ENCODE results near the gene ARRDC1. TPM values are rescaled to one million over a fixed set of nuclear protein-coding genes. Genes with fewer than 3 reads are reported as not detected.

ARRDC1 gene
- total RNA-seq, 3 donors from 2014 or later, result 23.8 to 122 (median 57.0) TPM

GRCh38 chr9:137588311-137588710 is 17.2 kb upstream of the ARRDC1 start:
- intact Hi-C loops (cut with DNase I; ENCODE audit: low total_unique reads), result no loop called here
- DNase-seq (ENCODE audit: low spot score in 2 of 2), result no peak
- Histone ChIP-seq H3K4me1 (peaks cover 6 to 8% of the 10 kb centered on the region in 2 donors), H3K36me3 (no peaks in the 10 kb centered on the region), H3K4me3 (no peak overlapping the region), H3K9me3 (no peaks in the 10 kb centered on the region), H3K27me3 (no peaks in the 10 kb centered on the region), H3K27ac (no peak overlapping the region)
- no peak for TF ChIP-seq POLR2A (IDR thresholded peaks at IDR 0.05)
- no peak for TF ChIP-seq POLR2AphosphoS5 (IDR thresholded peaks at IDR 0.05)
- no peak for TF ChIP-seq CTCF (IDR thresholded peaks at IDR 0.05)

- peaks cover 6 to 8% of the 10 kb centered on the region in 2 donors for H3K4me1 ChIP-seq
- no peaks in the 10 kb centered on the region for H3K36me3 ChIP-seq
- TF ChIP-seq POLR2A (IDR thresholded peaks at IDR 0.05) (no peak), POLR2AphosphoS5 (IDR thresholded peaks at IDR 0.05) (no peak), CTCF (IDR thresholded peaks at IDR 0.05) (no peak)
- peak overlapping the region in 2 of 3 donors; percentile 62 to 94 for H3K4me3 ChIP-seq
- no peaks in the 10 kb centered on the region for H3K9me3 ChIP-seq
- H3K27ac ChIP-seq, result no peak overlapping the region
- DNase-seq (ENCODE audit: low spot score in 2 of 2), result no peak
- no peaks in the 10 kb centered on the region for H3K27me3 ChIP-seq
- intact Hi-C loops (cut with DNase I; ENCODE audit: low total_unique reads), result no loop called here
Observed at GRCh38 chr9:137588891-137589290, 16.6 kb upstream of the ARRDC1 start.

GRCh38 chr9:137589441-137590122 is 15.9 kb upstream of the ARRDC1 start:
- no peaks in the 10 kb centered on the region for H3K36me3 ChIP-seq
- no peaks in the 10 kb centered on the region for H3K27me3 ChIP-seq
- H3K9me3 ChIP-seq, result no peaks in the 10 kb centered on the region
- peaks cover 6 to 8% of the 10 kb centered on the region in 2 donors for H3K4me1 ChIP-seq
- H3K27ac ChIP-seq, result peak overlapping the region in 1 of 2 donors; percentile 80
- intact Hi-C loops (cut with DNase I; ENCODE audit: low total_unique reads), result no loop called here
- peak overlapping the region; percentile 62 to 94 (median 74) for H3K4me3 ChIP-seq
- TF ChIP-seq CTCF (IDR thresholded peaks at IDR 0.05) (no peak), POLR2AphosphoS5 (IDR thresholded peaks at IDR 0.05) (no peak), POLR2A (IDR thresholded peaks at IDR 0.05) (no peak)
- no peak for DNase-seq (ENCODE audit: low spot score in 2 of 2)

- intact Hi-C loops (cut with DNase I; ENCODE audit: low total_unique reads), result no loop called here
- Histone ChIP-seq H3K4me1 (peaks cover 6 to 8% of the 10 kb centered on the region in 2 donors), H3K4me3 (peak overlapping the region; percentile 62 to 94 (median 74)), H3K27ac (peak overlapping the region in 1 of 2 donors; percentile 80), H3K27me3 (no peaks in the 10 kb centered on the region), H3K36me3 (no peaks in the 10 kb centered on the region), H3K9me3 (no peaks in the 10 kb centered on the region)
- no peak for DNase-seq (ENCODE audit: low spot score in 2 of 2)
- TF ChIP-seq POLR2A (IDR thresholded peaks at IDR 0.05) (no peak), CTCF (IDR thresholded peaks at IDR 0.05) (no peak), POLR2AphosphoS5 (IDR thresholded peaks at IDR 0.05) (no peak)
Observed at GRCh38 chr9:137590123-137590468, 15.4 kb upstream of the ARRDC1 start.

- TF ChIP-seq POLR2A (IDR thresholded peaks at IDR 0.05), result no peak
- TF ChIP-seq POLR2AphosphoS5 (IDR thresholded peaks at IDR 0.05), result peak in 1 of 3 donors; percentile 30
- TF ChIP-seq CTCF (IDR thresholded peaks at IDR 0.05), result no peak
- intact Hi-C loops (cut with DNase I; ENCODE audit: low total_unique reads), result no loop called here
- H3K9me3 ChIP-seq, result no peaks in the 10 kb centered on the region
- DNase-seq (ENCODE audit: low spot score in 2 of 2), result peak; percentile 84 to 87
- no peaks in the 10 kb centered on the region for H3K27me3 ChIP-seq
- peaks cover 6 to 8% of the 10 kb centered on the region in 2 donors for H3K4me1 ChIP-seq
- H3K27ac ChIP-seq, result peak within 1 kb of the TSS; percentile 50 to 83
- H3K4me3 ChIP-seq, result peak within 1 kb of the TSS; percentile 62 to 94 (median 74)
- H3K36me3 ChIP-seq, result no peaks in the 10 kb centered on the region
Observed at GRCh38 chr9:137590469-137591383, 14.8 kb upstream of the ARRDC1 start, which contains the start of gene ZMYND19. Gene ZMYND19 (minus strand): TSS chr9:137590512. CDS start chr9:137590263, 249 bp downstream.
